SKM-1 (cell line): Measurements from ENCODE around the gene NOXA1.
A peak's percentile ranks its signal among the peaks of the same experiment; 100 is the strongest.

Source experiments
- DNase-seq: peaks from one replicate; lab custom pipeline; 2025; ENCODE audit not compliant: unreplicated experiment; lab: John Stamatoyannopoulos, UW

The NOXA1 gene

GRCh38 chr9:137482094-137482781 lies 59.0 kb downstream of the NOXA1 start:
- peak; percentile 77 for DNase-seq
